Endodermal cell (in vitro differentiated cells): ENCODE measurements around the gene TMOD3. TPM values are rescaled to one million over a fixed set of nuclear protein-coding genes. Genes with fewer than 3 reads are reported as not detected.
"Not testable (repeated sequence)": the region's sequence is repeated elsewhere in the genome, so short reads cannot be mapped to it uniquely, and the experiment has no call there.

Experiments
- DNase-seq: peaks from one replicate; pipeline ENCODE4 v3.0.0-alpha.2; 2017
- H3K27ac ChIP-seq: 2 replicates; pipeline ENCODE4 v1.5.1; 2013; ENCODE audit warnings: mild to moderate bottlenecking, low read depth, low read length, moderate library complexity
- H3K27me3 ChIP-seq: 2 replicates; pipeline ENCODE4 v1.6.1; 2013; ENCODE audit warnings: mild to moderate bottlenecking, low read length, moderate library complexity; ENCODE audit not compliant: insufficient read depth, control insufficient read depth, poor library complexity, severe bottlenecking
- H3K36me3 ChIP-seq: 2 replicates; pipeline ENCODE4 v1.7.0; 2013; ENCODE audit warnings: mild to moderate bottlenecking, low read length, moderate library complexity; ENCODE audit not compliant: control insufficient read depth, insufficient read depth
- H3K4me1 ChIP-seq: one replicate; pipeline ENCODE4 v1.7.0; 2013; ENCODE audit warnings: low read length; ENCODE audit not compliant: control insufficient read depth, insufficient read depth
- H3K4me3 ChIP-seq: 2 replicates; pipeline ENCODE4 v1.5.1; 2013; ENCODE audit warnings: mild to moderate bottlenecking, low read length, moderate library complexity
- H3K9ac ChIP-seq: 2 replicates; pipeline ENCODE4 v1.6.1; 2013; ENCODE audit warnings: mild to moderate bottlenecking, low read length, moderate library complexity; ENCODE audit not compliant: poor library complexity, severe bottlenecking; ENCODE audit errors: extremely low read depth
- H3K9me3 ChIP-seq: 2 replicates; pipeline ENCODE4 v1.6.1; 2013; ENCODE audit warnings: mild to moderate bottlenecking, low read length, moderate library complexity; ENCODE audit not compliant: control insufficient read depth
- H3K27ac Mint-ChIP-seq: 2 replicates; pipeline ENCODE4 v1.8.0; 2020; ENCODE audit warnings: mixed read lengths
- H3K27me3 Mint-ChIP-seq: 2 replicates; pipeline ENCODE4 v1.8.0; 2021; ENCODE audit warnings: mild to moderate bottlenecking, mixed read lengths; ENCODE audit not compliant: insufficient read depth
- H3K36me3 Mint-ChIP-seq: 2 replicates; pipeline ENCODE4 v1.8.0; 2020; ENCODE audit warnings: low read depth, mixed read lengths
- H3K4me1 Mint-ChIP-seq: 2 replicates; pipeline ENCODE4 v1.8.0; 2020; ENCODE audit warnings: mixed read lengths
- H3K4me3 Mint-ChIP-seq: 2 replicates; pipeline ENCODE4 v1.8.0; 2020; ENCODE audit warnings: mild to moderate bottlenecking, moderate library complexity, mixed read lengths
- H3K9me3 Mint-ChIP-seq: 2 replicates; pipeline ENCODE4 v1.8.0; 2020; ENCODE audit warnings: mild to moderate bottlenecking, mixed read lengths
- WGBS, 2 experiments: methylation state at CpG; one replicate each; pipeline versions ENCODE4 v1.1.5 to v1.1.7; 2013; ENCODE audit warnings: missing lambda C conversion rate in 2 of 2, mixed read lengths in 1 of 2; ENCODE audit not compliant: insufficient coverage in 1 of 2, insufficient read length in 1 of 2; 5-methylcytosine and 5-hydroxymethylcytosine counted together
- total RNA-seq, 2 donors: library from RNA; stranded (reverse); fragmentation: NEBNext Ultra II Directional in 1 of 2; extraction: Animal tissue kit (Norgen Biotek cat#: 25700) in 1 of 2; gene quantifications; 2 replicates in 1 of 2; 3 replicates in 1 of 2; pipeline ENCODE4 v1.2.1, GENCODE V29; 2021
- TF ChIP-seq, protein P1 (sequence below): fragments of 200-600 bp; sonication (generic); conservative IDR thresholded peaks from 2 replicates; pipeline ENCODE4 v1.5.0; 2021; ENCODE audit warnings: antibody characterized with exemption, mild to moderate bottlenecking

Gene TMOD3
- total RNA-seq, 2 donors from 2014 or later, result 39.6 to 44.4 TPM

DNA sequence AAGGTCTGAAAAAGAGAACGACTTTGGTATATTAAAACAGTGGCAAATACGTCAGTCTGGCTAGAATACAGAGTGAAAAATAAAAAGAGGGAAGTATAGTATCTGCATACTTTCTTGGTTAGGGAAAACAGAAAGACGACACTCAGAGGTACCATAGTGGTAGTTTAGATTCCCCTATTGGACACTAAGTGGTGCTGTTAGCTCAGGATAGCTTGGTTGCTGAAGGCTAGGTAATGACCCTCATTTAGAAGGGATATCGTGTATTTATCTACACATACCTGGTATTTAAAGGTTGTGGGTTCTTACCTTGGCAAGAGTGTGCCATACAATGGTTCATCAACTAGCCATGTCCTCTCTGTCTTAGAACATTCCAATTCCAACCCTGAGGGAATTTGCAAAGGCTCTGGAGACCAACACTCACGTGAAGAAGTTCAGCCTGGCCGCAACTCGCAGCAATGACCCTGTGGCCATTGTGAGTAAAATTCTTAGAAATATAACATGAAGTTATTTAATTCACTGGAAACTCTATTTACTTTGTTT, 47.0 kb upstream of the TMOD3 start:
- no peaks in the 10 kb centered on the region for H3K27me3 ChIP-seq
- H3K27me3 Mint-ChIP-seq, result no peaks in the 10 kb centered on the region
- no peak overlapping the region for H3K9ac ChIP-seq
- H3K36me3 Mint-ChIP-seq, result peaks cover 2% of the 10 kb centered on the region
- H3K27ac Mint-ChIP-seq, result no peak overlapping the region
- 59 to 73% methylated on average over 3 to 7 of the region's 7 CpGs for WGBS, 2 experiments
- TF ChIP-seq, protein P1, sequence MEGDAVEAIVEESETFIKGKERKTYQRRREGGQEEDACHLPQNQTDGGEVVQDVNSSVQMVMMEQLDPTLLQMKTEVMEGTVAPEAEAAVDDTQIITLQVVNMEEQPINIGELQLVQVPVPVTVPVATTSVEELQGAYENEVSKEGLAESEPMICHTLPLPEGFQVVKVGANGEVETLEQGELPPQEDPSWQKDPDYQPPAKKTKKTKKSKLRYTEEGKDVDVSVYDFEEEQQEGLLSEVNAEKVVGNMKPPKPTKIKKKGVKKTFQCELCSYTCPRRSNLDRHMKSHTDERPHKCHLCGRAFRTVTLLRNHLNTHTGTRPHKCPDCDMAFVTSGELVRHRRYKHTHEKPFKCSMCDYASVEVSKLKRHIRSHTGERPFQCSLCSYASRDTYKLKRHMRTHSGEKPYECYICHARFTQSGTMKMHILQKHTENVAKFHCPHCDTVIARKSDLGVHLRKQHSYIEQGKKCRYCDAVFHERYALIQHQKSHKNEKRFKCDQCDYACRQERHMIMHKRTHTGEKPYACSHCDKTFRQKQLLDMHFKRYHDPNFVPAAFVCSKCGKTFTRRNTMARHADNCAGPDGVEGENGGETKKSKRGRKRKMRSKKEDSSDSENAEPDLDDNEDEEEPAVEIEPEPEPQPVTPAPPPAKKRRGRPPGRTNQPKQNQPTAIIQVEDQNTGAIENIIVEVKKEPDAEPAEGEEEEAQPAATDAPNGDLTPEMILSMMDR, result peak; percentile 84
- no peak for DNase-seq
- no peaks in the 10 kb centered on the region for H3K4me1 ChIP-seq
- peaks cover 2% of the 10 kb centered on the region for H3K9me3 Mint-ChIP-seq
- H3K36me3 ChIP-seq, result no peaks in the 10 kb centered on the region
- no peaks in the 10 kb centered on the region for H3K4me1 Mint-ChIP-seq
- no peak overlapping the region for H3K4me3 Mint-ChIP-seq
- no peak overlapping the region for H3K27ac ChIP-seq
- H3K9me3 ChIP-seq, result no peaks in the 10 kb centered on the region
- H3K4me3 ChIP-seq, result no peak overlapping the region

DNA sequence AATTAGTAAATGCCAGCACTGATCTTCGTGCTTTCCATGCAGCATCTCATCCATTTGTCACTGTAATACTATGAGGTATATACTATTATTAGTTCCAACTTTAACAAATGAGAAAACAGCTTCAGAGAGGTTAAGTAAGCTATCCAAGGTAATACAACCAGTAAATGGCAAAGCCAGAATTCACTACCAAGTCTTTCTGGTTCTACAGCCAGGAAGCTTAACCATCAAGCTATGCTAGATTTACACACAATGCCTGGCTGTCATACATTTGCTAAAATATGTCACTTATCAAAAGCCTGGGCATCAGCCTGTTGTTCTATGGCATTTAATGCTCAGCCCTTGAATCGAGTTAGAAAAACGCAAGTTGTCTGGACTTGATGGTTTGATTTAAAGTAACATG, 45.5 kb upstream of the TMOD3 start:
- Histone ChIP-seq H3K36me3 (no peaks in the 10 kb centered on the region), H3K27me3 (no peaks in the 10 kb centered on the region), H3K4me3 (no peak overlapping the region), H3K27ac (no peak overlapping the region), H3K4me1 (no peaks in the 10 kb centered on the region), H3K9ac (no peak overlapping the region), H3K9me3 (no peaks in the 10 kb centered on the region)
- no peaks in the 10 kb centered on the region for H3K27me3 Mint-ChIP-seq
- H3K9me3 Mint-ChIP-seq, result peaks cover 2% of the 10 kb centered on the region
- no peaks in the 10 kb centered on the region for H3K4me1 Mint-ChIP-seq
- H3K36me3 Mint-ChIP-seq, result peaks cover 2% of the 10 kb centered on the region
- H3K4me3 Mint-ChIP-seq, result no peak overlapping the region
- H3K27ac Mint-ChIP-seq, result no peak overlapping the region
- 92 to 94% methylated on average over 2 of the region's 3 CpGs for WGBS, 2 experiments
- DNase-seq, result no peak
- TF ChIP-seq, protein P1, result no peak

DNA sequence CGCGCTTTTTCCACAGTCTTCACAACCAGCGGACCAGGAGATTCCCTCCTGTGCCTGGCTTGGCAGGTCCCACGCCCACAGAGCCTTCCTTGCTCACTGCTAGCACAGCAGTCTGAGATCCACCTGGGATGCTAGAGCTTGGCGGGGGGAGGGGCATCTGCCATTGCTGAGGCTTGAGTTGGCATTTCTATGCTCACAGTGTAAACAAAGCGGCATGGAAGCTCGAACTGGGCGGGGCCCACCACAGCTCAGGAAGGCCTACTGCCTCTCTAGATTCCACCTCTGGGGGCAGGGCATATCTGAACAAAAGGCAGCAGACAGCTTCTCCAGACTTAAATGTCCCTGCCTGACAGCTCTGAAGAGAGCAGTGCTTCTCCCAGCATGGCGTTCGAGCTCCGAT, 42.3 kb upstream of the TMOD3 start:
- not testable (repeated sequence) for H3K36me3 ChIP-seq, H3K4me1 ChIP-seq, H3K9me3 Mint-ChIP-seq, H3K9ac ChIP-seq, H3K27ac ChIP-seq, H3K4me3 ChIP-seq, H3K27me3 ChIP-seq, H3K9me3 ChIP-seq, H3K36me3 Mint-ChIP-seq, H3K4me3 Mint-ChIP-seq, H3K27ac Mint-ChIP-seq, H3K4me1 Mint-ChIP-seq
- DNase-seq, result peak; percentile 89
- H3K27me3 Mint-ChIP-seq, result peaks cover 11% of the 10 kb centered on the region
- WGBS, 2 experiments, result 73 to 77% methylated on average over 7 to 11 of the region's 11 CpGs

DNA sequence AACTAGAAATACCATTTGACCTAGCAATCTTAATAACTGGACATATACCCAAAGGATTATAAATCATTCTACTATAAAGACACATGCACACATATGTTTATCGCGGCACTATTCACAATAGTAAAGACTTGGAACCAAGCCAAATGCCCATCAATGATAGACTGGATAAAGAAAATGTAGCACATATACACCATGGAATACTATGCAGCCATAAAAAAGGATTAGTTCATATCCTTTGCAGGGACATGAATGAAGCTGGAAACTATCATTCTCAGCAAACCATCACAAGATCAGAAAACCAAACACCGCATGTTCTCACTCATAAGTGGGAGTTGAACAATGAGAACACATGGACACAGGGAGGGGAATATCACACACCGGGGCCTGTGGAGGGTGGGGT, 37.0 kb upstream of the TMOD3 start:
- H3K4me1 ChIP-seq, H3K9me3 ChIP-seq, H3K36me3 ChIP-seq, H3K9ac ChIP-seq, H3K27ac Mint-ChIP-seq, H3K27ac ChIP-seq, H3K4me3 Mint-ChIP-seq, DNase-seq, H3K36me3 Mint-ChIP-seq, H3K4me1 Mint-ChIP-seq, H3K9me3 Mint-ChIP-seq, H3K27me3 ChIP-seq, H3K4me3 ChIP-seq: not testable (repeated sequence)
- peaks cover 11% of the 10 kb centered on the region for H3K27me3 Mint-ChIP-seq
- 91 to 100% methylated on average over 3 to 4 of the region's 4 CpGs for WGBS, 2 experiments
